RWPE2 (cell line): ENCODE measurements around the gene IRX4.

Experiments used
- ATAC-seq: fragments of 200-7000 bp; cut with Tn5 transposase; 3 replicates; pipeline ENCODE4 v1.9.1; 2021; ENCODE audit warnings: low read depth
- DNase-seq: peaks from one replicate; pipeline ENCODE4 v3.0.0-alpha.2; 2020; ENCODE audit warnings: low spot score
- H3K27ac ChIP-seq: fragments of 450-650 bp; 2 replicates; pipeline ENCODE4 v1.5.1; 2017; ENCODE audit warnings: mild to moderate bottlenecking; ENCODE audit not compliant: poor library complexity, severe bottlenecking
- H3K27me3 ChIP-seq: fragments of 250-450 bp; sonication (Bioruptor Pico); 2 replicates; pipeline ENCODE4 v1.5.1; 2021; ENCODE audit warnings: mild to moderate bottlenecking, moderate library complexity; ENCODE audit not compliant: insufficient read depth, poor library complexity, severe bottlenecking
- H3K36me3 ChIP-seq: fragments of 250-450 bp; sonication (Bioruptor Pico); 2 replicates; pipeline ENCODE4 v1.5.1; 2020; ENCODE audit warnings: low read depth, mild to moderate bottlenecking, moderate library complexity
- H3K4me1 ChIP-seq: fragments of 250-450 bp; sonication (Bioruptor Pico); 2 replicates; pipeline ENCODE4 v1.5.1; 2021; ENCODE audit warnings: mild to moderate bottlenecking, moderate library complexity; ENCODE audit not compliant: insufficient read depth, poor library complexity, severe bottlenecking
- H3K4me3 ChIP-seq: fragments of 250-450 bp; sonication (Bioruptor Pico); 2 replicates; pipeline ENCODE4 v1.5.1; 2021; ENCODE audit warnings: mild to moderate bottlenecking, moderate library complexity; ENCODE audit not compliant: severe bottlenecking
- H3K9me3 ChIP-seq: fragments of 250-450 bp; sonication (Bioruptor Pico); 2 replicates; pipeline ENCODE4 v1.5.1; 2021; ENCODE audit warnings: mild to moderate bottlenecking, moderate library complexity; ENCODE audit not compliant: severe bottlenecking
- TF ChIP-seq, protein P1 (sequence below): fragments of 450-650 bp; IDR thresholded peaks from one replicate; pipeline ENCODE4 v1.5.1; 2017; ENCODE audit warnings: mild to moderate bottlenecking, moderate library complexity; ENCODE audit not compliant: poor library complexity, severe bottlenecking

IRX4 gene

DNA sequence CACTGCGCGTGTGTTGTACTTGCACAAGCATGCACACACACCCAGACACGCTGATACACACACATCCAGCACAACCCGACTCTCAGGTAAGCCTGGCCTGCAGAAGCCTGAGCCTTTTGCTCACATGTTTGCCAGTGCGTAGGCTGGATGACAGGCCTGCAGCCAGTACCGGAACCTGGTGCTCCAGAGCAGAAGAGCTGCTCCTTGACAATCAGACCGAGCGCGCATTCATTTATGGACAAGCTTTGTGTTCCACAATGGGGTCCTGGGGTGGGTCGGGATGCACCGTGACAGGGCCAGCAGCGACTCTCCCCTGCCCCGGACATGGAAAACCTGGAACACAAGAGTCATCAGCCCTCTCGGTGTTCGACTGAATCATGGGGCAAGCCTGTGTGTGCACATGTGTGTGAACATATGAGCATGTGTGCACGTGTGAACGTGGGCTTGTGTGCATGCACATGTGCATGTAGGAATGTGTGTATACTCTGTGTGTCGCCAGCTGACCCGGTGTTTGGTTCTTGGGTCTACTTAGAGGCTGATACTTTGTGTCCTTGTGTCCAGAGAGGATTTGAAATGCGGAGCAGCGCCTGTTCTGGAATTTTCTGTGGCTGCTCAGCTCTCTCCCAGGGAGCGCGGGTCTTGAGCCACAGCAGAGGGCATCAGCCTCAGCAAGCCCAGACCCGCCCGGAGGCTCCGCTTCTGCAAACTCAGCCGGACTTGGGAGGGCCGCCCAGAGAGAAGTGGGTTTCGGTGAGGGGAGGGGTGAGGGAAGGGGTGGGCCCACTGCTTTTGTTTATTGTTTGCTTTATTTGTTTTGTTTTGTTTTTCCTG lies 32.2 kb downstream of the IRX4 start:
- ATAC-seq (peak; percentile 57), DNase-seq (no peak)
- TF ChIP-seq, protein P1, sequence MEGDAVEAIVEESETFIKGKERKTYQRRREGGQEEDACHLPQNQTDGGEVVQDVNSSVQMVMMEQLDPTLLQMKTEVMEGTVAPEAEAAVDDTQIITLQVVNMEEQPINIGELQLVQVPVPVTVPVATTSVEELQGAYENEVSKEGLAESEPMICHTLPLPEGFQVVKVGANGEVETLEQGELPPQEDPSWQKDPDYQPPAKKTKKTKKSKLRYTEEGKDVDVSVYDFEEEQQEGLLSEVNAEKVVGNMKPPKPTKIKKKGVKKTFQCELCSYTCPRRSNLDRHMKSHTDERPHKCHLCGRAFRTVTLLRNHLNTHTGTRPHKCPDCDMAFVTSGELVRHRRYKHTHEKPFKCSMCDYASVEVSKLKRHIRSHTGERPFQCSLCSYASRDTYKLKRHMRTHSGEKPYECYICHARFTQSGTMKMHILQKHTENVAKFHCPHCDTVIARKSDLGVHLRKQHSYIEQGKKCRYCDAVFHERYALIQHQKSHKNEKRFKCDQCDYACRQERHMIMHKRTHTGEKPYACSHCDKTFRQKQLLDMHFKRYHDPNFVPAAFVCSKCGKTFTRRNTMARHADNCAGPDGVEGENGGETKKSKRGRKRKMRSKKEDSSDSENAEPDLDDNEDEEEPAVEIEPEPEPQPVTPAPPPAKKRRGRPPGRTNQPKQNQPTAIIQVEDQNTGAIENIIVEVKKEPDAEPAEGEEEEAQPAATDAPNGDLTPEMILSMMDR = no peak
- Histone ChIP-seq H3K27ac (no peak overlapping the region), H3K4me1 (no peaks in the 10 kb centered on the region), H3K9me3 (no peaks in the 10 kb centered on the region), H3K4me3 (no peak overlapping the region), H3K27me3 (peaks cover 20% of the 10 kb centered on the region), H3K36me3 (no peaks in the 10 kb centered on the region)

DNA sequence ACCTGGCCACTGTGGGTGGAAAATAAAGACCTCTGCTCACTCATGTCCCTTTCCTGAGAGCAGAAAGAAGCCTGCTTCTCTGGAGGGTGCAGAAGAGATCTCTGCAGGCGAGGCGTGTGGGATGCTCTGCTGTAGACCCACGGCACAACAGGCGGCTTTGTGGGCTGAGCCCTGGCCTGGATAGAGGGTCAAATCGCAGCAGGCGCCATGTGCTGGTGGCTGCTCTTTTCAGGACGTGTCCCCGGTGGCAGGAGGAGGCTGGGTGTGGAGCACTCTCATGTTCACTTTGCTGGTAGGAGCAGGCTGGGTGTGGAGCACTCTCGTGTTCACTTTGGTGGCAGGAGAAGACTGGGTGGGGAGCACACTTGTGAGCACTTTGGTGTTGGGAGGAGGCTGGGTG lies 35.1 kb downstream of the IRX4 start:
- no peaks in the 10 kb centered on the region for H3K9me3 ChIP-seq
- H3K4me3 ChIP-seq = no peak overlapping the region
- ATAC-seq = no peak
- TF ChIP-seq, protein P1 = no peak
- no peak overlapping the region for H3K27ac ChIP-seq
- H3K36me3 ChIP-seq = no peaks in the 10 kb centered on the region
- no peak for DNase-seq
- H3K4me1 ChIP-seq = no peaks in the 10 kb centered on the region
- peaks cover 13% of the 10 kb centered on the region for H3K27me3 ChIP-seq

GRCh38 chr5:1847056-1847455 lies 35.7 kb downstream of the IRX4 start:
- TF ChIP-seq, protein P1 = no peak
- ATAC-seq = no peak
- Histone ChIP-seq H3K36me3 (no peaks in the 10 kb centered on the region), H3K27me3 (peaks cover 17% of the 10 kb centered on the region), H3K27ac (no peak overlapping the region), H3K4me3 (no peak overlapping the region), H3K9me3 (no peaks in the 10 kb centered on the region), H3K4me1 (no peaks in the 10 kb centered on the region)
- peak; percentile 57 for DNase-seq

DNA sequence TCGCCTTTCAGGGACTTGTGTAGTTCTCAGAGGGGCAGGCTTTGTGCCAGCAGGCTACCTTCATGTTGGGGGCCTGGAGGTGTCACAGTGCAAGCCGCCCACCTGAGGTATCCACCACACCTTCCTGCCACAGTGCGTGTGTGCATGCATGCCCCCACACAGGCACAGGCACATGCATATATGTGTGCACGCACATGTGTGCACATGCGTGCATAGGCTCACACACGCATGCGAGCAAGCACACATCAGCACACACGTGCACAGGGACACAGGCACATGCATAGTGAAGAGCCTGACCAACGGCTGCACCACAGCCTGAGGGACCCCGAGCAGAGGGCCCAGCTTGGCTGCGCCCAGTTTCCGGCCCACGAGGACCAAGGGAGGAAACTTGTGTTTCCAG lies 36.1 kb downstream of the IRX4 start:
- Histone ChIP-seq H3K27me3 (peaks cover 16% of the 10 kb centered on the region), H3K36me3 (no peaks in the 10 kb centered on the region), H3K9me3 (no peaks in the 10 kb centered on the region), H3K4me3 (no peak overlapping the region), H3K27ac (no peak overlapping the region), H3K4me1 (no peaks in the 10 kb centered on the region)
- no peak for ATAC-seq
- TF ChIP-seq, protein P1 = no peak
- DNase-seq = no peak

GRCh38 chr5:1845696-1846095 lies 37.0 kb downstream of the IRX4 start:
- DNase-seq (no peak), ATAC-seq (no peak)
- TF ChIP-seq, protein P1 = no peak
- Histone ChIP-seq H3K36me3 (no peaks in the 10 kb centered on the region), H3K9me3 (no peaks in the 10 kb centered on the region), H3K4me1 (no peaks in the 10 kb centered on the region), H3K4me3 (no peak overlapping the region), H3K27me3 (peaks cover 9% of the 10 kb centered on the region), H3K27ac (no peak overlapping the region)
